ENCODE measurements around the gene PTPRE. TPM values are rescaled to one million over a fixed set of nuclear protein-coding genes. Genes with fewer than 3 reads are reported as not detected.

The PTPRE gene
- total and polyA plus RNA-seq, 2 of the 4 experiments (the other 2 are of a cell fraction) = 0.34 to 0.54 TPM

DNA sequence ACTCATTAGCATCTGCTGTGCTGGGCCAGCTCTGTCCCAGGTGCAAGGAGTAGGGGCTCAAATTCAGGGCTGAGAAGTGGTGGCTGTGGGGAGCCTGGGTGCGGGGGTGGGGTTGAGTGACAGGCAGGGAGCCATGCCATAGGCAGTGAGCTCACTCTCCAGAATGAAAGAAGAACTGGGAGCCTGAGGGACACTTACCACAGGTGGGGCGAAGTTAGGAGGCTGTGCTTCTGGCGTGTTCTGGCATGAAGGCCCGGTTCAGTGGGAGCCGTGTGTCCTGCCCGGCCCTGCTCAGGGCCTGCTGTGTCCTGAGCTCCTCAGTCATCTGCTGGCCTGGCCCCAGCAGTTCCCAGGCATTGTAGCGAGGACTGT lies 156.8 kb downstream of the PTPRE start:
- no TSS peak for BruUV-seq (replicated peaks)
- no peak overlapping the region for H3K56ac ChIP-seq (ENCODE audit: extremely low read depth, insufficient read depth, low read length)
- no peaks in the 10 kb centered on the region for H3K9me3 ChIP-seq (ENCODE audit: control insufficient read depth, insufficient read depth, low read length)
- H3K27me3 ChIP-seq (ENCODE audit: control insufficient read depth, insufficient read depth, low read length) = no peaks in the 10 kb centered on the region; the same call in 1 of the 2 replicates
- intact Hi-C loops (cut with micrococcal nuclease) (no loop called here), in situ Hi-C loops (cut with MboI; ENCODE audit: low sequenced_read_pairs) (no loop called here), dilution Hi-C loops (cut with HindIII; ENCODE audit: low sequenced_read_pairs, unreplicated experiment) (no loop called here)
- peak overlapping the region; percentile 49 for H2AFZ ChIP-seq (replicated peaks; ENCODE audit: low read length, poor library complexity)
- H3K4me1 ChIP-seq (ENCODE audit: control insufficient read depth, insufficient read depth, low read length) = peaks cover 6% of the 10 kb centered on the region
- no peak overlapping the region for H3K18ac ChIP-seq (ENCODE audit: low read depth, low read length)
- H3K4ac ChIP-seq (ENCODE audit: low read depth, low read length) = no peak overlapping the region
- no peak overlapping the region for H2AK9ac ChIP-seq (replicated peaks; ENCODE audit: low read depth, low read length, poor library complexity)
- no peaks in the 10 kb centered on the region for H3K79me1 ChIP-seq (ENCODE audit: low read depth in 1 of 2, low read length in 2 of 2)
- H2BK5ac ChIP-seq (ENCODE audit: low read depth, low read length, poor library complexity, severe bottlenecking) = no peak overlapping the region
- H2BK120ac ChIP-seq (ENCODE audit: low read depth, low read length) = no peak overlapping the region
- H3K4me2 ChIP-seq (ENCODE audit: low read depth, low read length) = no peak overlapping the region
- no peak overlapping the region for H4K8ac ChIP-seq (ENCODE audit: low read depth in 2 of 2, low read length in 2 of 2)
- H3K4me3 ChIP-seq (ENCODE audit: insufficient read depth, low read depth, low read length) = no peak overlapping the region
- H3K14ac ChIP-seq (replicated peaks; ENCODE audit: low read depth, low read length) = no peak overlapping the region
- no peaks in the 10 kb centered on the region for H3K36me3 ChIP-seq (ENCODE audit: control insufficient read depth, insufficient read depth, low read length)
- TF ChIP-seq CHD1 (IDR thresholded peaks at IDR 0.05; ENCODE audit: low read depth, low read length) (no peak), NFE2L2 (IDR thresholded peaks at IDR 0.05; ENCODE audit: low read depth, low read length) (no peak), BHLHE40 (IDR thresholded peaks at IDR 0.05; ENCODE audit: low read depth, low read length) (no peak), MXI1 (IDR thresholded peaks at IDR 0.05; ENCODE audit: borderline replicate concordance, low read depth, low read length) (no peak), POLR2A (IDR thresholded peaks at IDR 0.05; ENCODE audit: low read depth, low read length) (no peak), MAZ (IDR thresholded peaks at IDR 0.05; ENCODE audit: borderline replicate concordance, low read depth, low read length) (no peak), RCOR1 (IDR thresholded peaks at IDR 0.05; ENCODE audit: insufficient replicate concordance, low read length) (no peak), RAD21 (IDR thresholded peaks at IDR 0.05; ENCODE audit: low read length) (no peak), CEBPB (IDR thresholded peaks at IDR 0.05; ENCODE audit: low read depth, low read length) (no peak), CTCF (conservative IDR thresholded peaks at IDR 0.05; ENCODE audit: low read depth, low read length) (no peak)
- TF ChIP-seq, protein P1, sequence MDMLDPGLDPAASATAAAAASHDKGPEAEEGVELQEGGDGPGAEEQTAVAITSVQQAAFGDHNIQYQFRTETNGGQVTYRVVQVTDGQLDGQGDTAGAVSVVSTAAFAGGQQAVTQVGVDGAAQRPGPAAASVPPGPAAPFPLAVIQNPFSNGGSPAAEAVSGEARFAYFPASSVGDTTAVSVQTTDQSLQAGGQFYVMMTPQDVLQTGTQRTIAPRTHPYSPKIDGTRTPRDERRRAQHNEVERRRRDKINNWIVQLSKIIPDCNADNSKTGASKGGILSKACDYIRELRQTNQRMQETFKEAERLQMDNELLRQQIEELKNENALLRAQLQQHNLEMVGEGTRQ (IDR thresholded peaks at IDR 0.05; ENCODE audit: low read depth, low read length) = no peak
- TF ChIP-seq, protein P2, sequence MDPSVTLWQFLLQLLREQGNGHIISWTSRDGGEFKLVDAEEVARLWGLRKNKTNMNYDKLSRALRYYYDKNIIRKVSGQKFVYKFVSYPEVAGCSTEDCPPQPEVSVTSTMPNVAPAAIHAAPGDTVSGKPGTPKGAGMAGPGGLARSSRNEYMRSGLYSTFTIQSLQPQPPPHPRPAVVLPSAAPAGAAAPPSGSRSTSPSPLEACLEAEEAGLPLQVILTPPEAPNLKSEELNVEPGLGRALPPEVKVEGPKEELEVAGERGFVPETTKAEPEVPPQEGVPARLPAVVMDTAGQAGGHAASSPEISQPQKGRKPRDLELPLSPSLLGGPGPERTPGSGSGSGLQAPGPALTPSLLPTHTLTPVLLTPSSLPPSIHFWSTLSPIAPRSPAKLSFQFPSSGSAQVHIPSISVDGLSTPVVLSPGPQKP (IDR thresholded peaks at IDR 0.05; ENCODE audit: borderline replicate concordance, low read depth, low read length) = no peak
- DNase-seq (no peak), ATAC-seq (ENCODE audit: low read depth) (no peak)
- POLR2A ChIA-PET (ENCODE audit: unreplicated experiment) = no interaction called here
- no peak overlapping the region for H4K5ac ChIP-seq (ENCODE audit: low read depth, low read length)
- H3K9ac ChIP-seq (ENCODE audit: low read depth, low read length) = no peak overlapping the region
- peaks cover 3% of the 10 kb centered on the region; the same call in 1 of the 2 replicates for H3K9me1 ChIP-seq (ENCODE audit: insufficient read depth, low read length)
- CTCF ChIA-PET = no interaction called here
- no peak overlapping the region for H2BK20ac ChIP-seq (ENCODE audit: low read depth, low read length)
- no CpG with 5 or more reads among the region's 7 CpGs for WGBS, 2 experiments (ENCODE audit: extremely low coverage in 2 of 2, insufficient read length in 1 of 2)
- H3K27ac ChIP-seq (ENCODE audit: insufficient read depth, low read length) = no peak overlapping the region
- no peak overlapping the region for H2AK5ac ChIP-seq (ENCODE audit: low read depth, low read length)
- no peak overlapping the region for H2BK15ac ChIP-seq (ENCODE audit: low read depth, low read length)
- no peak overlapping the region for H3K23ac ChIP-seq (ENCODE audit: low read depth, low read length)
- no peaks in the 10 kb centered on the region for H4K20me1 ChIP-seq (ENCODE audit: insufficient read depth, low read length)
- no peak overlapping the region for H4K91ac ChIP-seq (ENCODE audit: insufficient read depth, low read depth, low read length)
